ENCODE measurements around the gene CDC42BPB.
"Not testable (repeated sequence)": the region's sequence is repeated elsewhere in the genome, so short reads cannot be mapped to it uniquely, and the experiment has no call there.

CDC42BPB gene

DNA sequence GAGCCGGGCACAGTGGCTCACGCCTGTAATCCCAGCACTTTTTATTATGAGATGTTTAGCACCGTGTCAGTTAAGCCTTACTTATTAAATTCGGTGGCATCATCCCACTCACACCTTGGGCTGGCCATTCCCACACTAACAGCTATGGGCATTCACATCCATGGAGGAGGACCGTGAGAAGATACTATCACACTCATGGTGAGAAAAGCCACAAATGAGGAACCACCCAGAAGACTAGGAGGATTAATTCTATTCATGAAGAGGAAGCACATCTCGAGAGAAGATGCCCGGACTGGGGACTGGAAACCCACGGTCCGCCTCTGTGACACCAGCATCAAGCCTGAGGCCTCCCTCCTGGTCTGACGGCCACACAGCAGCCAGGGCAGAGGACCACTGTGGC, 4.9 kb downstream of the CDC42BPB start:
- no peak for DNase-seq (ENCODE audit: low read depth, low spot score)

DNA sequence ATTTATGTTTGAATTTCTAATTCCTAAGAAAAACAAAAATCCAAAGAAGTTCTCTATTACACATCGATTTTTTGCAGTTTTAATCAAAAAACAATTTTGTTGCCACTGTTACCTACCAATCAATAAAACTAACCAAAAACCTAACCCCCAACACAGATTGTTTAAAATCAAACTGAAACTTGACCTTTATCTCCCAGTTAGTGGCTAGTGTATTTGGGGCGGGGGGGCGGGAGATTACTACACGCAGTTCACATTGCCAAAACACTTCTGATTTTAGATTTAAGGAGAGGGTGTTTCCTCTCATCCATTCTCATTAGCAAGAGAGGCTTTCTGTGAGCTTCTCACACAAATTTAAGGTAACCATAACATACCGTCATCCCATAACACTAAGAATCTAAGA, 6.4 kb downstream of the CDC42BPB start:
- DNase-seq (ENCODE audit: low read depth, low spot score): no peak

DNA sequence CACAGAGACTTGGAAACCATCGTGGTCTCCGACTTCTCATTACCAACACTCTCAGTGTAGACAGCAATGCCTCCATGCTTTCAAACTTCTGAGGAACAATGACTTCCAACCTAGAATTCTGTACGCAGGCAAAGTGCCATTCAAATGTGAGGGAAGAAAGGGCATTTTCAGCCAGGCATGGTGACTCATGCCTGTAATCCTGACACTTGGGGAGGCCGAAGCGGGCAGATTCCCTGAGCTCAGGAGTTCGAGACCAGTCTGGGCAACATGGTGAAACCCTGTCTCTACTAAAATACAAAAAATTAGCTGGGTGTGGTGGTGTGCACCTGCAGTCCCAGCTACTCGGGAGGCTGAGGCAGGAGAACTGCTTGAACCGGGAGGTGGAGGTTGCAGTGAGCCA, 9.9 kb downstream of the CDC42BPB start:
- not testable (repeated sequence) for DNase-seq (ENCODE audit: low read depth, low spot score)

DNA sequence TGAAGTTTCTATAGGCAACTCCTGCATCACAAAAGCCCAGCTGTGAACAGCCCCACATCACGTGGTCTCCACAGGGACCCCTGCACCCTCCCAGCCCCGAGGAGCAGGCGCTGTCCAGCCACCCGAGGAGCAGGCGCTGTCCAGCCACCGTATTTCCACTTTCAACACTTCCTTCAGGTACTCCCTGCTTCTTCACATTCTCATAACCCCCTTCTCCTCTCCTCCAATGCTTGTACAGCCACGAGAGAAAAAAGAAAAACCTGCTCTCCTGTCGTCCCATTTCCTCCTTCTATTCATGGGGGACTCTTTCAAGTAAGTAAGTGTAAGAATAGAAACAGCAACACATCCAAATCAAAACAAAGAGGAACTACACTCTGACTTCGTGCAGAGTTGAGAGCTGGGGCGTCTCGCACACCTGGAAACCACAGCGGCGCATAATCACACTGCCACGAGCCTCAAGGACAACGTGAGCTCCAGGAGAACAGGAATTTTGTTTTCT, 11.9 kb downstream of the CDC42BPB start:
- DNase-seq (ENCODE audit: low read depth, low spot score): no peak

DNA sequence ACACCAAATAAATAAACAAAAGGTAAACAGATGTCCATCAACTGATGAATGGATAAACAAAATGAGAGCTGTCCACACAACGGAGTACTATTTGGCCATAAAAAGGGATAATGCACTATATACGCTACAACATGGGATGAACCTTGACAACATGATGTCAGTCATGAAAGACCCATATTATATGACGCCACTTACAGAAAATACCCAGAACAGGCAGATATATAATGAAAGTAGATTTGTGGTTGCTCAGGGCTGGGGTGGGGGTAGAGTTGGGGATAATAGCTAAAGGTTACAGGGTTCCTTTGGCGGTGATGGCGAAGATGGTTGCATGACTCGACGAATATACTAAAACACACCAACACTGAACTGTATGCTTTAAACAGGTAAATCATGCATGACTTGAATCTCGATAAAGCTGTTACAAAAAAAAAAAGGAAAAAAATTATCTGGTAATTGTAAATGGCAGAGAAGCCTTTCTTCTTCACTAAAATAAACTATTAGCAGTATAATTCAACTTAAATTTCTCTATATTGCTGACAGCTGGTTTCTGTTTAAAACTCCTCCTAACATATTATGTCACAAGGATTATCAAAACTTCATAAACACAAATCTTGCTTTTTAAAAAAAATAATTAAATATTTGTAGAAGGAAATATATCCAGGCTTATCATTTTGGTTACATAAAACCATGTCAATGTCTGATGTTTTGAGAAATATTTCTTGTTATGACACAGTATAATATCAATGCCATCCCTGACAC, 13.9 kb downstream of the CDC42BPB start:
- no peak for DNase-seq (ENCODE audit: low read depth, low spot score)

DNA sequence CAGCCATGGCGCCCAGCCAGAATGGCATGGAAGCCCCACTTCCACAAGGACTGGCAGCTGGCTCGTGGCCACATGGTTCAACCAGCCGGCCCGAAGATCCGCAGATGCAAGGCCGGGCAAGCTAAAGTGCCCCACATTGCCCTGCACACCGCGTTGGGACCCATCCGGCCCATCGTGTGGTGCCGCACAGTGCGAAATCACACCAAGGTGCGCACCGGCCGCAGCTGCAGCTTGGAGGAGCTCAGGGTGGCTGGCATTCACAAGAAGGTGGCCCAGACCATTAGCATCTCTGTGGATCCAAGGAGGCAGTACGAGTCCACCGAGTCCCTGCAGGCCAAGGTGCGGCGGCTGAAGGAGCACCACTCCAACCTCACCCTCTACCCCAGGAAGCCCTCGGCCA, 15.9 kb downstream of the CDC42BPB start:
- DNase-seq (ENCODE audit: low read depth, low spot score): no peak

DNA sequence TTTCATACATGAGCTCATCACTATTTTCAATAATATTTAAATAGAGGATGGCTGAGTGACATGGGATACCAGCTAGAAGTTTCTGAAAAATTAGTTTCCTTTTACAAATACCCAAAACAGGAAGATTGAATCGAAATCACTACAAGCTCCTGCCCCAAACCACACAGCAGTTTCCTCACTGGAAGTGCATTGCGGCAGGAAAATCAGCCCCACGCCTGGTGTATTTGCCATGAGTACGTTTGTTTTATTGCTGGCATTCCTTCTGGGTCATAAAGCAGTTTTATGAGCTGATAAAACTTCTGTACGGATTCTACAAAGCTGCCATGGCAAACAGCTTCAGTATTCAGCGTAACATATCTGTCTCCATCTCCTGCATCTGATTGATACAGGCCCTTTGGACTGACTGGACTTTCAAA, 23.7 kb downstream of the CDC42BPB start:
- no peak for DNase-seq (ENCODE audit: low read depth, low spot score)

DNA sequence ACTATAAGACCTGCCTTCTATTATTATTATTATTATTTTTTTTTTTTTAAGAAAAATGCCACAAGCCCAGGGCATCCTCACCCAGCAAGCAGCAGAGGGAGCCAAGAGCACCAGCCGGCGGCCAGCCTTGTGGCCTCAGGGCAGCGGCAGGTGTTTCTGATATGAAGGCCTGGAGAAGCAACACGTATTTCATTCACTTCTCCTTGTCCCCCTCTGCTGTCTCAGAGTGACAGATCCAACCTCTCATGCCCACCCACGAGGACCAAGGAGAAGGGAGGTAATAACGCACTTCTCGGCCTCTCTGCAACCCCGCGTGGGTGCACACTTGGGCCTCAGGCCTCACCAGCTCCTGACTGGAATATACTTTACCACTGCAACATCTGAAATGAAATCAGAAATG, 25.4 kb downstream of the CDC42BPB start:
- DNase-seq (ENCODE audit: low read depth, low spot score): no peak

DNA sequence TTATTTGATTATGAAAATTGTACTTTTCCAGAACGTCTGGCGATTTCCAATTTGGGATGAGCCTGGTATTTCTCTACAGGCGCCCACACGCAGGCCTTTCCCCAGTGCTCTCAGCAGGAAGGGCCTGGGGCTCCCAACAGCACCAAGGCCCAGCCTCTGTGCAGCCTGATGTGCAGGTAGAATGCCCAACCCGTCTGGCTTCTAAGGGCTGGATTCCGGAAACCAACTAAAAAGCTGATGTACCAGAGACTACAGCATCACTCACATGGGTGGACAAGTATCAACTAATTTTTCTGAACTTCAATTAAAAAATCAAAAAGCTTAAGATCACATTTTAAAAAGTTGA, 25.8 kb downstream of the CDC42BPB start:
- DNase-seq (ENCODE audit: low read depth, low spot score): no peak

DNA sequence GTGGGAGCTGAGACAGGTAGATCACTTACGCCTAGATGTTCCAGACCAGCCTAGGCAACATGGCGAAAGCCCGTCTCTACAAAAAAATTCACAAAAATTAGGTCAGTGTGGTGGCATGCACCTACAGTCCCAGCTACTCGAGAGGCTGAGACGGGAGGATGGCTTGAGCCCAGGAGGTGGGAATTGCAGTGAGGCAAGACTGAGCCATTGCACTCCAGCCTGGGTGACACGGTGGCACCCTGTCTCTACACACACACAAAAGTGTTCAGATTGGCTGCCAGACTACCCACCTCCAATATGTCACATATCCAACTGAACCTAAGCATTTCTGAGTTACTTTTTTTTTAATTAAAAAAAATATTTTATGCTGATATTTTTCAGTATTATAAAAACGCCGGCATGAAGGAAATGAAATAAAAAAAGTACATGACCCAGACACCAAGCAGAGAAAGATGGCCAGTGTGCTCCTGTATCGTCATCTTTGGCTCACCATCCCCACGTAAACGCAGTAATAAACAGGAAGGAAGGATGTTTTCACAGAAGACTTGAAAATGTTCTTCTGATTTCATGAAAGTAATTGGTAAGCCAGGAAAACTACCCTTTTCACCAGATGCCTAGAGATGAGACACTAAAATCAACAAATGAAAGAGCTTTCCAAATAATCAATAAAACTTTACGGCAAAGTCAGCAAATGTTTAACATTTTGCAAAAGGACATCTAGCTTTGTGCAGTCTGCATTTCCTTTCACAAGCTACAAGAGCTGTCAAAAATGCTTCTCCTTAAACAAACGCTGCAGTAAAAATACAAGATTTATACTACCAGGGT, 26.4 kb downstream of the CDC42BPB start:
- DNase-seq (ENCODE audit: low read depth, low spot score): no peak

DNA sequence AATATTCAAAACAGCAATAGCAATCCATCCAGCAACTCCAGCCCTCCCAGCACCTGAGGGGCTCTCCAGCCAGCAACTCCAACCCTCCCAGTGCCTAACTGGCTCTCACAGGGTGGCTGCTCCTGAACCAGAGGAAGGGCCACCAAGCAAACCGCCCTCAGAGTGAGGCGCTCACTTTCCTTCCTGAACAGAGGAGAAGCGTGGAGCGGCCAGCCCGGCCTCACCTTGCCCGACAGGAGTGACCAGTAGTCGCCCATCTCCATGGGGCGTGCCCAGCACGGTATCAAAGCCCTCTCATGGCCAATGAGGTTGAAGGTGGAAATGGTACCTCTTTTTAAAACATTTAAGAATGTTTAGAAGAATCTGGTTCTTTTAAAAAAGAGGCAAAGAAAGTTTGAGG, 27.4 kb downstream of the CDC42BPB start:
- no peak for DNase-seq (ENCODE audit: low read depth, low spot score)

DNA sequence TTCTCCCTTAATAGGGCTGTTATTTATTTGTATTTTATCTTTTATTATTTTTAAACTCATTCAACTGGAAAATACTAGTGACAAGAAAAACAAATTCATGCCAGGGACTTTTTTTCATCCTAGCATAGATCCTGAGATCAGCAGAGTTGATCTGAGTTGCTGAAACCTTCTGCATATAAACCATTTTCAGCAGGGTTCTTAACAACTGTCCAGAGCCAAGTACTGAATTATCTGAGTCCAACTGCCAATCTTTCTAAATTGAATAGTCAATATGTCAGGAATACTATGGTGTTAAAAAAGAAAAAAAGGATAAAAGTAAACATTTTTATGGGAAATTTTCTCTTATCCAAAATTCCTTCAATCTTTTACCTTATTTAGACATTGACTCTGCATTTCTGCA, 28.6 kb downstream of the CDC42BPB start:
- no peak for DNase-seq (ENCODE audit: low read depth, low spot score)

DNA sequence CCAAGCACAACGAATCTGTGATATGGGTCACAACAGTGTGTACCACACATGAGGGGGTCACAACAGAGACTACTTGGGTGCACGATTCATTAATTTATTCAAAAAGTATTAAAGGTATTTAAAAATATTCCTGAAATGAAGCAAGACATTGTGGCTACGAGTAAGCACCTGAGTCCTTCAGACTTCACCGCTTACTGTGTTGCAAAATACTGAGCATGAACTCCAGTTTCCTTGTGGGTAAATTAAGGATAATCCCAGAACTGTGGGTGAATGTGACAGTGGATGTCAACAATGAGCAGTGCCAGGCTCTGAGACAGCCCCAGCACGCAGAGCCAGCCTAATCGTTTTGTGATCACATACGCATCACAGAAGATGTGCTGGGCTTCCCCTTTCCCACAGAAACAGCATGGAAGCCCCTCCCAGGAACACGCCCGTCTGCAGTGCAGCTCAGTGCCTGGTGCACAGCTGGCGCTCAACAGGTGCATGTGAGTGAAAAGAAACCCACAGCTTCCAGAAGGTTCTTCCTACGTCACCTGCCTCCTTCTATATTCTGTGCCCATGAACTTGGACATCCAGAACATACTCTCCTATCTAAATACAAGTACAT, 29.1 kb downstream of the CDC42BPB start:
- no peak for DNase-seq (ENCODE audit: low read depth, low spot score)

DNA sequence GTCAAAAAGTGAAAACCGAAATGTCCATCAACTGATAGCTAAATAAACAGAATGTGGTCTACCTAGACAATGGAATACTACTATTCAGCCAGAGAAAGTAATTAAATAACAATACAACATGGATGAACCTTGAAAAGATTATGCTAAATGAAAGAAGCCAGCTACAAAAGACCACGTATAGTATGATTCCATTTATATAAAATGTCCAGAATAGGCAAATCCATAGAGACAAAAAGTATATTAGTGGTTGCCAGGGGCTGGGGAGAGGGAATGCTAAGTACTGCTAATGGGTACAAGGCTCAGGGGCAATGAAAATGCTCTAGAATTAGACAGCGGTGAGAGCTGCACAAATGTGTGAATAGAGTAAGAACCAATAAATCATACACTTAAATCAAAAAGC, 29.9 kb downstream of the CDC42BPB start:
- no peak for DNase-seq (ENCODE audit: low read depth, low spot score)

DNA sequence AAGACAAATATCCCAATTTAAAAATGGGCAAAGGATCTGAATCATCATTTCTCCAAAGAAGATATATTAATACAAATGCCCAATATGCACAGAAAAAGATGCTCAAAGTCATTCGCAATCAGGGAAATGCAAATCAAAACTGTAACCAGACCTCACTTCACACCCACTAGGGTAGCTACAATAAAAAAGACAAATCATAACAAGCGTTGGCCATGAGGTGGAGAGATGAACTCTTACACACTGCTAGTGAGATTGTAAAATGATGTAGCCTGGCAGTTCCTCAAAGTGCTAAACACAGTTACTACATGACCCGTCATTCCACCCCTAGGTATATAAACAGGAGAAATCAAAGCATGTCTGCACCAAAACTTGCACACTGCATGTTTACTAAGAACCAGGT, 30.4 kb downstream of the CDC42BPB start:
- no peak for DNase-seq (ENCODE audit: low read depth, low spot score)

DNA sequence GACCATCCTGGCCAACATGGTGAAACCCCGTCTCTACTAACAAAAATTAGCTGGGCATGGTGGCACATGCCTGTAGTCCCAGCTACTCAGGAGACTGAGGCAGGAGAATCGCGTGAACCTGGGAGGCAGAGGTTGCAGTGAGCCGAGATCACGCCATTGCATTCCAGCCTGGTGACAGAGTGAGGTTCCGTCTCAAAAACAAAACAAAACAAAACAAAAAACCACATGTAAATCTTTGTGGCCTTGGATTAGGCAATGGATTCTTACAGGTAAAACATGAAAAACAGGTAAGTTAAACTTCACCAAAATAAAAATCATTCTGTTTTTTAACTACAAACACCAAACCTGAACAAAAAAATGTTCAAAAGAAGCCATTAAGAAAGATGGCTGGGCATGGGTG, 31.2 kb downstream of the CDC42BPB start:
- DNase-seq (ENCODE audit: low read depth, low spot score): not testable (repeated sequence)

DNA sequence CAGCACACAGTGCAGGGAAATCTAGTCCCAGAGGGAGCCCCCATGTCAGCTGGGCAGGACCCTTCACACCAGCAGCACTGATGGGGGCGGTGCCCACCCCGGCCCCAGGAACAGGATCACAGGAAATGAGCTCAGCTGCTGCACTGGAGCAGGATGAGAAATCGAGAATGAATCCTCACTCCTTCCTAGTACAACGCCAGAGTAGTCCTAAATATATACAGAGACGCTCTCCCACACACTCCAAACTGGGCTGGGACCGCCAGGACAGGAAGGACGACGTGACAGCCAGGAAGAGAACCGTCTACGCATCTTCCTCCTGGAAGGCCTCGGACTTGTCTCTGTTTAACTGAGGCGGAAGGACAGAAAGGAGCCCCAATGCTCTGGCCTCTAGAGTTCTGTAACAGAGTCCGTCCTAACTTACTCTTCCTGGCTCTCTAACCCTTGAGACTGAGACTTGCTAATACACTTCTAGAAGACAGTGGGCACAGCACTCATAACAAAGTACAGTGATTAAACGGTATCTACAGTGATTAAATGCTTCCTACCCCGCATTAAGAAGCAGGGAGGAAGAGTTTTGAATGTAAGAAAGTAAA, 33.4 kb downstream of the CDC42BPB start:
- DNase-seq (ENCODE audit: low read depth, low spot score): no peak

DNA sequence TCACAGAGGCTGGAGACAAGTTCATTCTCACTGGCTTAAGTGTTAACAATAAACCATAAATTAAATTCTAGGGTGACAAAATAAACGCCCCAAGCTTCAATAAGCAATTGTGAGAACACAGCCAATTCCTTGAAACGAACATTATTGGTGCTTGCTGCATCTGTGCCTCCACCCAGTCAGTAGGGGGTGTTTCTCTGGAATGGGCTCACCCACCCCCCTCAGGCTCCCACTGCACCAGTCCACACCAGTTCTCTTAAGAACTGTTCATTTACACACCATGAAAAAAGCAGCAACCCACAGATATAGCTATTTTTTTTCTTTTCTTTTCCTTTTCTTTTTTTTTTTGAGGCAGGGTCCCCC, 34.7 kb downstream of the CDC42BPB start:
- DNase-seq (ENCODE audit: low read depth, low spot score): no peak

DNA sequence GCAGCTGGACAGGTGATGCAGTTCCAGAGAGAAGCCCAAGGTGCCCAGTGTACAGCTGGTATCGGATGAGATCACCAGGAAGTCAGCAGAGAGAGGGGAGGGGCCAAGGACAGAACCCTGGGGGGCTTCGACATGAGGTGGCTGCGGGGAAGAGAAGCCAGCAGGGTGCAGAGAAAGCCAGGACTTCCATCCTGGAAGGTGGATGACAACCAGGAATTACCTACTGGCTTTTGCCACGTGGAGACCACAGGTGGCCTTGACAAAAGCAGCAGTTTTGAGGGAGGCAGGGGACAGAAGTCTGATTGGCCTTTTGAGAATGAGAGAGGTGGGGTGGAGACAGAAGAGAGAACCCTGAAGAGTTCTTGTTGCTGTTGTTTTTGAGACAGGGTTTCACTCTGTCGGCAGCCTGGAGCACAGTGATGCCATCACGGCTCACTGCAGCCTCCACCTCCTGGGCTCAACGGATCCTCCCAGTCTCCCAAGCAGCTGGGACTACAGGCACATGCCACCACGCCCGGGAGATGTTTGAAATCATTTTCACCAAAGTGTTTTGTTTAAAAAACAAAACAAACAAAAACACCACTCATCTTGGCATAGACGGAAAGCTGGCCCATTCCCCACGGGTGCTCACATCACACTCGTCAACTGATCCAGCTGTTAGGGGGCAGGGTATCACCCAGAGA, 35.2 kb downstream of the CDC42BPB start:
- no peak for DNase-seq (ENCODE audit: low read depth, low spot score)

DNA sequence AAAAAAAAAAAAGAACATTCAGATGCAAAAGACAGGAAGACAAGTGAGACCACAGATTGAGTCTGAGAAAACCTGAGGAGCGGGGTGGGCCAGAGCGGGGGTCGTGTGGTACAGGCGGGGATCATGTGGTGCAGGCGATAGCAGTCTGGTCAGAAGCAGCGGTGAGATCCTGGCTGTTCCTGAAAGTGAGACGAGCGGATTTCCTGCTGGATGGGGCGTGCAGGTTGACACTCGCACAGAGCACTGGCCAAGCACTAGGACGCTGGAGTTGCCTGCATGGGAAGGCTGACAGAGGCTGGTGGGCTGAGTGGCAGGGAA, 35.7 kb downstream of the CDC42BPB start:
- DNase-seq (ENCODE audit: low read depth, low spot score): no peak

DNA sequence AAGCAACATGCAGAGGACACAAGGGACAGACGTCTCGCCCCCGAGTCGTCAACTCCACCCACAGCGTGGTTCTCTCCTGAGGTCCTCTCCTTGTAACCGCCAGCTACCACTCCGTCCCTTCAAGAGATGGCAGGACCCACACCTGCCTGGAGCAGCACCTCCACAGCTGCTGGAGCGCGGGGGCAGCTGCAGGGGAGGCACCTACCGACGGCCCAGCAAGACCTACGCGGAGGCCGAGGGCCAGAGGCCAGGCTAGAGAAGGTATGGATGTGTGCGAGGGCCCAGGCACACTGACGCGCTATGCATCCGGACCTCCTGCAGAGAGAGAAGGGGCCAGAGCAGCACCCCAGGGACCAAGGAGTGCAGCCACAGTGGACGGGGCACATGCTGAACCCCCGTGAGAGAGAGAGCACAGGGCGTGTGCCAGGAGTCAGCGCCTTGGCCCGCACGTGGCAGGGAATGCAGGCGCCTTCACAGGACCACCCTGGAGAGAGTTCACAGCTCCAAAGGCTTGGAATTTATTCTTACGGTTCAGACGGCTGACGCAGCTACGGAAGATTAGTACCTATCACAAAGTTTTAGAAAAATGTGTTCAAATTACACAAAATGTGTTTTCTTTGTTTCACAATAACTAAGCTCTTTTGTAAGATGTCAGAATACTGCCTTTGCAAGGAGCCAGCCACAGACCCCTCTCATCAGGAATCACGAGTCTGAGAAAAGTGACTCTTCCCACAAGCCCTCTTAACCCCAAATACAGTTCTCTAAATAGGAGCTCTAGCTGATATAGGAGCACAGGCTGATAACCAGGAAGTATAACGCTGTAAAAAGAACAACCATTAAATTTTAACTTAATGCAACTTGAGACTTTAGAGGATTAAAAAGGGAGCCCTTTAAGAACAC, 36.8 kb downstream of the CDC42BPB start:
- DNase-seq (ENCODE audit: low read depth, low spot score): no peak
